Astrocyte of the hippocampus (primary cell): ENCODE results near the gene XCL1.
"Not testable (repeated sequence)": the region's sequence is repeated elsewhere in the genome, so short reads cannot be mapped to it uniquely, and the experiment has no call there.

Experiments
- DNase-seq: peaks from one replicate; pipeline ENCODE4 v3.0.0; 2011; ENCODE audit warnings: low read depth, low spot score

The XCL1 gene

GRCh38 chr1:168567568-168567967 lies 8.8 kb upstream of the XCL1 start:
- no peak for DNase-seq

- DNase-seq: no peak
Measured at GRCh38 chr1:168568346-168568745, 8.1 kb upstream of the XCL1 start.

- DNase-seq: no peak
Measured at GRCh38 chr1:168570652-168571051, 5.8 kb upstream of the XCL1 start.

DNA sequence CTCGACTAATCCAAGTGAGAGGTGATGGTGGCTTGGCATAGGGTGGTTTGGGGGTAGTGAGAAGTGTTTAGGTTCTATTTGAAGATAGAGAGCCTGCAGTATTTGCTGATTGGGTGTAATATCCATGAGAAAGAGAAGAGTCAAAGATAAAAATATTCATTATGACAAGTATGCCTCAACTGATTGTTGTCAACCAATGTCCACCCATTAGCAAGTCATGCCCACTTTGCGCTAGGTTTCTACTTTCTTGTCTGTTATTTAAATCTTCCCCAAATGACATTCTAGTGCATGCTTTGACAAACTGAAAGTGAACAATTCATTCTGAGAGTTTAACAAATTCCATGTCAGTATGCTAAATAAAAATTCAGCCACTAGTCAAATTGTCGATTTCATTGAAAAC lies 3.8 kb upstream of the XCL1 start:
- no peak for DNase-seq

DNA sequence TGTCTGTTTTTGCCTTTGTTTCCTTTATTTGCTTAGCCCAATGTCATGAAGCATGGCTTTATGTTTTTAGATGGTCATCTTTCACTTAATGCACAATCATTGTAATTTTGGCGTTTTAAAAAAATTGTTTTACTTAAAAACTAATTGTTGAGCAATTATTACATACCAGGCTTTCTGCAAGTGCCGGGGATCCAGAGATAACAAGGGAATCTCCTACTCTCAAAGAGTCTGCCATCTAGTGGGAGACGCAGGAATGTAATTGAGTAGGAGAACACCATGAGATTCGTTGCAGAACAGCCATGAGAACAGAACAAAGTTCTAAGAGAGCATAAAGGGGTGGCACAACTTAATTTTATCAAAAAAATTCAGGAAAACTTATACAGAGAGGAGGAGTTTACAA lies 2.2 kb upstream of the XCL1 start:
- peak; percentile 44 for DNase-seq

DNA sequence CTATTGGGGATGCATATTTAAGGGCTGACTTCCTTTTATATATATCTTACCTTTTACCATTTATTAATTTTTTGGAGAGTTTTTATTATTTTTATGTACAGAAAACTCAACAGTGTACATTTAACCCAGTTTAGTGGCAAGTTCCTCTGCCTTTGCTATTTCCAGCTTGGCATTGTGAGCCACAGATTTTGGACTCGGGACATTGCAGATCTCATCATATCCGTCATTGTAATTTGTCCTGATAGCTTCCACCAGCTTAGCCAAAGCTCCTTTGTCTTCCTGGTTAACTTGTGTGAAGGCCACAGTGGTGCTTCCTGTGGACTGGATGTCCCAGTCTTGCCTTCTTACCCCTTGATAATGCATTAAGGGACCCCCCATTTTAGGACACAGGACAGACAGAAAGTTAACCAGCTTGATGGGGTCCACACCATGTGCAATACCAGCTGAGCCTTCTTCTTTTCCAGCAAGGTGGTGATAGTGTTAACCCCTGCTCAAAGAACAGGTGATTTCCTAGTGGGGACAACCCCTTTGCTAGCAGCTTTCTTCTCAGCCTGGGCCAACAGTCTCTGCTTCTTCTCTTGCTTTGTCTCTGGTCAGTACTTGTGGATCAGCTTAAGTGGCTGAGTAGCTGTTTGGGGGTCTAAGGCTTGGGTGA lies 2.3 kb downstream of the XCL1 start:
- not testable (repeated sequence) for DNase-seq

DNA sequence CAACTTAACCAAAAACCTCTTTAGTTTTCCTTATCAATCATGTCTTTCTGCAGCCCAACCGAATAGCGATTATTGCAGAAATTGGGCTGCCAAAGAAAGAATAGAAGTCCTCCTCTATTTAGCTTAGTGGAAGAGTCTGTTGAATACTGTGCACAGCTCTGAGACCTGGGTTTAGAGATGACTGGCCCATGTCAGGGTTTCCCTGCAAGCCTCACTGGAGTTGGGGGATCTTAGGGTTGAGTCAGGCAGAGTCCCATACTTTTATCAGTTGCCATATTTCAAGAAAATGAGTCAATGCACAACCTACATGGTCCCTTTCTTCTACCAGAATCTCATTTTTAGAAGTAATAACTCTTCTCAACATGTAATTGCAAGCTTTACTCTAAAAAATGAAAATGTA lies 3.9 kb downstream of the XCL1 start:
- DNase-seq: not testable (repeated sequence)

DNA sequence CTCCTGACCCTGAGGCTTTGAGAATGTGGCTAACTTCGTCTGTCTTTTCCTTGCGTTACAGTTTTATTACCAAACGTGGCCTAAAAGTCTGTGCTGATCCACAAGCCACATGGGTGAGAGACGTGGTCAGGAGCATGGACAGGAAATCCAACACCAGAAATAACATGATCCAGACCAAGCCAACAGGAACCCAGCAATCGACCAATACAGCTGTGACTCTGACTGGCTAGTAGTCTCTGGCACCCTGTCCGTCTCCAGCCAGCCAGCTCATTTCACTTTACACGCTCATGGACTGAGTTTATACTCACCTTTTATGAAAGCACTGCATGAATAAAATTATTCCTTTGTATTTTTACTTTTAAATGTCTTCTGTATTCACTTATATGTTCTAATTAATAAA lies 4.6 kb downstream of the XCL1 start:
- DNase-seq: not testable (repeated sequence)

GRCh38 chr1:168581817-168582572 lies 5.6 kb downstream of the XCL1 start:
- DNase-seq: no peak

DNA sequence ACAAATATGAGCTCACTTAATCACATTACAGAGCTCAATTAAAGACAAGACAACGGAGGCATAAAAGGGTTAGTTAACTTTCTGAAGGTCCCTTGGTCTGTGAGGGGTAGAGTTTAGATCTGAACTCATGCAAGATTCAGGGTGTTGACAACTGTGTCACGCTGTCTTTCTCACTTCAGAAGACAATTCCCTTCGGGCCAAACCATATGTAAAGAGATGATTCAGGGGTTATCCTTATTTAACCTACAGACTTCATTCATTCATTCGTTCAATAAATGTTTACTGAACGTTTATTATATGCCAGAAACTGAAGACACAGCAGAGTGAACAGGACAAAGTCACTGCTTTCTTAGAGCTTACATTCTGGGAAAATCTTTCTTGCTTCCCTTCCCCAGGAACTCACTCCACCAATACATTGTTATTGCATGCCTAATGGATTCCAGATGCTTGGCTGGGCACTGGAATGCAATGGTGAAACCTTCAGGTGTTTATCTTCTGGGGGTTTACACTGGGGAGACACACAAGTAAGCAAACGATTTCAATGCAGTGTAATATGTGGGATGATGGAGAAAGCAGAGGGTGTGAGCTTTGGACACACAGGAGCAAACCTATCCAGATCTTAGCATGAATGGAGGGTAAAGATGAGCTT lies 6.4 kb downstream of the XCL1 start:
- peak; percentile 43 for DNase-seq

GRCh38 chr1:168583571-168583970 lies 7.2 kb downstream of the XCL1 start:
- DNase-seq: peak; percentile 69

GRCh38 chr1:168585191-168585590 lies 8.8 kb downstream of the XCL1 start:
- peak; percentile 62 for DNase-seq

DNA sequence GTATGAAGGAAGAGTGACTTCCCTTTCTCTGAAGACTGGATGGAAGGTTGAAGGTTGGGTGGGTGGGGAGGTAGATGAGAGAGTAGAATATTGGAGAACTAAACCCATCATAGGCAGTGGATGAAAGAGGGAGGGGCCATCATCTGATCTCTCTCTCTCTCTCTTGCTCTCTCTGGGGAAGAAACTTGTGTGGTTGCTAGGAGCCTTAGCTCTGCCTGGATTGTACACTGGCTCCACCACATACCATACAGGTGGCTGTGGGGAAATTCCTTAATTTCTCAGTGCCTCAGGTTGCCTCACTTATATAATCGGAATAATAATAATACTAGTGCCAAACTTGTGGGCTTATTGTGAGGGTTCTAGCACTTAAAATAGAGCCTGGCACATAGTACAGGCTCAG lies 9.5 kb downstream of the XCL1 start:
- no peak for DNase-seq

GRCh38 chr1:168589167-168589566 lies 12.8 kb downstream of the XCL1 start:
- no peak for DNase-seq

GRCh38 chr1:168591066-168591465 lies 14.7 kb downstream of the XCL1 start:
- DNase-seq: no peak

GRCh38 chr1:168591641-168592250 lies 15.3 kb downstream of the XCL1 start:
- DNase-seq: no peak

- not testable (repeated sequence) for DNase-seq
Measured at GRCh38 chr1:168595403-168595802, 19.0 kb downstream of the XCL1 start.

GRCh38 chr1:168598125-168598524 lies 21.7 kb downstream of the XCL1 start:
- no peak for DNase-seq

GRCh38 chr1:168598892-168599291 lies 22.5 kb downstream of the XCL1 start:
- no peak for DNase-seq

GRCh38 chr1:168599641-168600040 lies 23.2 kb downstream of the XCL1 start:
- no peak for DNase-seq

GRCh38 chr1:168601051-168601450 lies 24.6 kb downstream of the XCL1 start:
- DNase-seq: no peak

GRCh38 chr1:168603501-168604110 lies 27.2 kb downstream of the XCL1 start:
- DNase-seq: peak; percentile 86
